Peyer's patch (tissue), 4 donors: ENCODE results near the gene MRPL43.

Experiments
- POLR2A ChIP-seq, 2 donors: fragments of 450-650 bp; IDR thresholded peaks; one replicate each; pipeline ENCODE4 v1.5.1; 2017; ENCODE audit warnings: antibody characterized with exemption in 2 of 2, mild to moderate bottlenecking in 2 of 2, moderate library complexity in 2 of 2
- TF ChIP-seq, protein P1 (sequence below), 6 experiments: fragments of 450-650 bp in 4 of 6; fragments of 200-600 bp in 2 of 6; sonication (generic) in 1 of 6; IDR thresholded peaks; one replicate each; pipeline ENCODE4 v1.5.1; 2017 to 2019; ENCODE audit warnings: antibody characterized with exemption in 6 of 6, mild to moderate bottlenecking in 3 of 6, moderate library complexity in 1 of 6

DNA sequence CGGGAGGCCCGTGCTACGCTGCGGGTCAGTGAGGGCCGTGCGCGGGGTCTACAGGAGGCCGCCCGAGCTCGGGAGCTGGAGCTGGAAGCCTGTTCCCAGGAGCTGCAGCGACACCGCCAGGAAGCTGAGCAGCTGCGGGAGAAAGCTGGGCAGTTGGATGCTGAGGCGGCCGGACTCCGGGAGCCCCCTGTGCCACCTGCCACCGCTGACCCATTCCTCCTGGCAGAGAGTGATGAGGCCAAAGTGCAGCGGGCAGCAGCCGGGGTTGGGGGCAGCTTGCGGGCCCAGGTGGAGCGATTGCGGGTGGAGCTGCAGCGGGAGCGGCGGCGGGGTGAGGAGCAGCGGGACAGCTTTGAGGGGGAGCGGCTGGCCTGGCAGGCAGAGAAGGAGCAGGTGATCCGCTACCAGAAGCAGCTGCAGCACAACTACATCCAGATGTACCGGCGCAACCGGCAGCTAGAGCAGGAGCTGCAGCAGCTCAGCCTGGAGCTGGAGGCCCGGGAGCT lies 19.3 kb upstream of the MRPL43 start:
- TF ChIP-seq, protein P1, sequence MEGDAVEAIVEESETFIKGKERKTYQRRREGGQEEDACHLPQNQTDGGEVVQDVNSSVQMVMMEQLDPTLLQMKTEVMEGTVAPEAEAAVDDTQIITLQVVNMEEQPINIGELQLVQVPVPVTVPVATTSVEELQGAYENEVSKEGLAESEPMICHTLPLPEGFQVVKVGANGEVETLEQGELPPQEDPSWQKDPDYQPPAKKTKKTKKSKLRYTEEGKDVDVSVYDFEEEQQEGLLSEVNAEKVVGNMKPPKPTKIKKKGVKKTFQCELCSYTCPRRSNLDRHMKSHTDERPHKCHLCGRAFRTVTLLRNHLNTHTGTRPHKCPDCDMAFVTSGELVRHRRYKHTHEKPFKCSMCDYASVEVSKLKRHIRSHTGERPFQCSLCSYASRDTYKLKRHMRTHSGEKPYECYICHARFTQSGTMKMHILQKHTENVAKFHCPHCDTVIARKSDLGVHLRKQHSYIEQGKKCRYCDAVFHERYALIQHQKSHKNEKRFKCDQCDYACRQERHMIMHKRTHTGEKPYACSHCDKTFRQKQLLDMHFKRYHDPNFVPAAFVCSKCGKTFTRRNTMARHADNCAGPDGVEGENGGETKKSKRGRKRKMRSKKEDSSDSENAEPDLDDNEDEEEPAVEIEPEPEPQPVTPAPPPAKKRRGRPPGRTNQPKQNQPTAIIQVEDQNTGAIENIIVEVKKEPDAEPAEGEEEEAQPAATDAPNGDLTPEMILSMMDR (IDR thresholded peaks at IDR 0.05) = no peak
- TF ChIP-seq POLR2A (IDR thresholded peaks at IDR 0.05) = no peak
